Measurements from ENCODE around the gene TMEM184B. TPM values are rescaled to one million over a fixed set of nuclear protein-coding genes. Genes with fewer than 3 reads are reported as not detected.

Gene TMEM184B
- total and polyA plus RNA-seq, 12 donors: 20.8 to 51.6 (median 42.3) TPM

GRCh38 chr22:38201371-38201710 lies 71.5 kb downstream of the TMEM184B start:
- H3K4me3 ChIP-seq: peak overlapping the region in 9 of 10 donors; percentile 67 to 97 (median 89)

GRCh38 chr22:38199826-38200559 lies 72.8 kb downstream of the TMEM184B start:
- DNase-seq (no peak), ATAC-seq (no peak)
- peaks cover 13 to 33% (median 22%) of the 10 kb centered on the region in 9 donors for H3K4me1 ChIP-seq
- no peaks in the 10 kb centered on the region for H3K36me3 ChIP-seq
- no peak overlapping the region for H3K4me3 ChIP-seq
- WGBS, 2 donors: 89 to 91% methylated on average over 10 of the region's 10 CpGs
- no peak for TF ChIP-seq CTCF (IDR thresholded peaks at IDR 0.05)
- H3K27ac ChIP-seq: peak overlapping the region in 1 of 10 donors; percentile 99
- no peaks in the 10 kb centered on the region for H3K9me3 ChIP-seq
- intact Hi-C loops (cut with DNase I): loop anchor here in 3 of 10 donors (2.0 to 10.0 kb wide), 3 partner anchors 19 to 115 kb away; partner anchors contain the start of genes CSNK1E (in 2 of the 3), BAIAP2L2 (in 1 of the 3) and PLA2G6 (in 1 of the 3)
- H3K27me3 ChIP-seq: no peaks in the 10 kb centered on the region

More at GRCh38 chr22:38201371-38201710, 71.5 kb downstream of the TMEM184B start:
- Histone ChIP-seq H3K27me3 (no peaks in the 10 kb centered on the region), H3K36me3 (peaks cover 0 to 4% (median 0%) of the 10 kb centered on the region in 9 donors), H3K4me1 (peaks cover 17 to 42% (median 31%) of the 10 kb centered on the region in 9 donors), H3K27ac (peak overlapping the region; percentile 94 to 100 (median 99)), H3K9me3 (no peaks in the 10 kb centered on the region)
- intact Hi-C loops (cut with DNase I): loop anchor here in 3 of 10 donors (1.0 to 10.0 kb wide), 4 partner anchors 20 to 113 kb away; partner anchors contain the start of genes CSNK1E (in 2 of the 3), PLA2G6 (in 2 of the 3) and BAIAP2L2 (in 1 of the 3)
- no peak for TF ChIP-seq CTCF (IDR thresholded peaks at IDR 0.05)
- WGBS, 2 donors: 17 to 20% methylated on average over 8 of the region's 8 CpGs
- DNase-seq (no peak), ATAC-seq (peak in 2 of 8 donors; percentile 3 to 10)

- no peaks in the 10 kb centered on the region for H3K36me3 ChIP-seq
- no peaks in the 10 kb centered on the region for H3K9me3 ChIP-seq
- H3K27ac ChIP-seq: no peak overlapping the region
- DNase-seq: no peak
- TF ChIP-seq CTCF (IDR thresholded peaks at IDR 0.05): no peak
- intact Hi-C loops (cut with DNase I): no loop called here
- no peak overlapping the region for H3K4me3 ChIP-seq
- 70 to 72% methylated on average over 19 of the region's 19 CpGs for WGBS, 2 donors
- no peak for ATAC-seq
- H3K4me1 ChIP-seq: peaks cover 0 to 27% (median 6%) of the 10 kb centered on the region in 9 donors
- no peaks in the 10 kb centered on the region for H3K27me3 ChIP-seq
Observed at GRCh38 chr22:38196791-38197419, 75.9 kb downstream of the TMEM184B start.

GRCh38 chr22:38193580-38193979 lies 79.2 kb downstream of the TMEM184B start:
- no peak for TF ChIP-seq CTCF (IDR thresholded peaks at IDR 0.05)
- H3K36me3 ChIP-seq: no peaks in the 10 kb centered on the region
- DNase-seq (peak in 1 of 2 donors; percentile 61), ATAC-seq (peak in 7 of 8 donors; percentile 42 to 61 (median 56))
- no peaks in the 10 kb centered on the region for H3K9me3 ChIP-seq
- 58 to 70% methylated on average over 6 of the region's 6 CpGs for WGBS, 2 donors
- peak overlapping the region in 2 of 10 donors; percentile 5 to 56 for H3K27ac ChIP-seq
- peaks cover 0 to 21% (median 5%) of the 10 kb centered on the region in 9 donors for H3K4me1 ChIP-seq
- intact Hi-C loops (cut with DNase I): no loop called here
- H3K27me3 ChIP-seq: no peaks in the 10 kb centered on the region
- H3K4me3 ChIP-seq: no peak overlapping the region
